Activated CD8-positive, alpha-beta memory T cell treated with anti-CD3 and anti-CD28 coated beads for 4 hours (primary cell): Measurements from ENCODE around the gene IRGM.

ENCODE experiments used
- DNase-seq, 2 donors: peaks; one replicate each; pipeline ENCODE4 v3.0.0-alpha.2; 2020; ENCODE audit warnings: low read depth in 2 of 2

IRGM gene

GRCh38 chr5:150895431-150896428 lies 49.4 kb downstream of the IRGM start:
- no peak for DNase-seq
